Liver (tissue), 9 donors: Measurements from ENCODE around the gene SLC30A3. TPM values are rescaled to one million over a fixed set of nuclear protein-coding genes. Genes with fewer than 3 reads are reported as not detected.

Source experiments
- DNase-seq: peaks from one replicate; pipeline ENCODE4 v3.0.0-alpha.2; 2017; ENCODE audit warnings: low spot score
- H3K27ac ChIP-seq, 2 donors: one replicate each; pipeline ENCODE4 v1.7.0; 2013; ENCODE audit warnings: inconsistent platforms in 2 of 2, low read length in 2 of 2, control low read depth in 1 of 2, low read depth in 1 of 2, mild to moderate bottlenecking in 1 of 2
- H3K27me3 ChIP-seq, 4 donors: one replicate each; pipeline versions ENCODE4 v1.6.1 to v1.7.0; 2013; ENCODE audit warnings: low read length in 3 of 4, inconsistent platforms in 1 of 4, mild to moderate bottlenecking in 1 of 4, moderate library complexity in 1 of 4; ENCODE audit not compliant: control insufficient read depth in 4 of 4, insufficient read depth in 4 of 4
- H3K36me3 ChIP-seq, 4 donors: one replicate each; pipeline versions ENCODE4 v1.6.1 to v1.7.0; 2013; ENCODE audit warnings: low read length in 3 of 4, mild to moderate bottlenecking in 3 of 4, low read depth in 1 of 4, moderate library complexity in 1 of 4; ENCODE audit not compliant: control insufficient read depth in 4 of 4, insufficient read depth in 3 of 4
- H3K4me1 ChIP-seq, 4 donors: one replicate each; pipeline versions ENCODE4 v1.6.1 to v1.7.0; 2013; ENCODE audit warnings: low read length in 3 of 4, mild to moderate bottlenecking in 3 of 4, moderate library complexity in 1 of 4; ENCODE audit not compliant: control insufficient read depth in 4 of 4, insufficient read depth in 4 of 4
- H3K4me3 ChIP-seq, 3 donors: one replicate each; pipeline versions ENCODE4 v1.6.1 to v1.7.0; 2013; ENCODE audit warnings: low read length in 3 of 3, control low read depth in 1 of 3, low read depth in 1 of 3, mild to moderate bottlenecking in 1 of 3
- H3K9ac ChIP-seq, 2 donors: one replicate each; pipeline ENCODE4 v1.7.0; 2013; ENCODE audit warnings: low read length in 2 of 2, mild to moderate bottlenecking in 2 of 2, moderate library complexity in 2 of 2, control low read depth in 1 of 2, low read depth in 1 of 2
- H3K9me3 ChIP-seq, 4 donors: one replicate each; pipeline versions ENCODE4 v1.6.1 to v1.7.0; 2013; ENCODE audit warnings: low read length in 3 of 4; ENCODE audit not compliant: control insufficient read depth in 4 of 4
- EGR1 ChIP-seq, 2 donors: IDR thresholded peaks; 2 replicates each; pipeline ENCODE4 v1.6.1; 2016 to 2018; ENCODE audit warnings: antibody characterized with exemption in 2 of 2, low read depth in 2 of 2
- FOXA1 ChIP-seq: IDR thresholded peaks from 2 replicates; pipeline ENCODE4 v1.6.1; 2016; ENCODE audit warnings: antibody characterized with exemption
- FOXA2 ChIP-seq: IDR thresholded peaks from 2 replicates; pipeline ENCODE4 v1.6.1; 2016; ENCODE audit warnings: antibody characterized with exemption
- JUND ChIP-seq, 2 donors: IDR thresholded peaks; 2 replicates each; pipeline ENCODE4 v1.6.1; 2016; ENCODE audit warnings: antibody characterized with exemption in 2 of 2
- NR2F2 ChIP-seq: IDR thresholded peaks from 2 replicates; pipeline ENCODE4 v1.6.1; 2016; ENCODE audit warnings: antibody characterized with exemption
- RAD21 ChIP-seq, 2 donors: IDR thresholded peaks; 2 replicates each; pipeline ENCODE4 v1.6.1; 2016; ENCODE audit warnings: antibody characterized with exemption in 2 of 2, mild to moderate bottlenecking in 2 of 2
- REST ChIP-seq: IDR thresholded peaks from 2 replicates; pipeline ENCODE4 v1.6.1; 2016; ENCODE audit warnings: antibody characterized with exemption, mild to moderate bottlenecking
- RXRA ChIP-seq, 2 donors: IDR thresholded peaks; 2 replicates each; pipeline ENCODE4 v1.6.1; 2017 to 2018; ENCODE audit warnings: antibody characterized with exemption in 2 of 2, mild to moderate bottlenecking in 1 of 2
- ZBTB33 ChIP-seq: IDR thresholded peaks from 2 replicates; pipeline ENCODE4 v1.6.1; 2016; ENCODE audit warnings: antibody characterized with exemption
- WGBS: extraction: QIAGEN DNeasy Blood & Tissue Kit; methylation state at CpG from one replicate; pipeline ENCODE4 v1.1.7; 2013; 5-methylcytosine and 5-hydroxymethylcytosine counted together
- polyA plus RNA-seq, 2 donors: library from polyadenylated mRNA; stranded (reverse) in 1 of 2; unstranded in 1 of 2; fragments of 200-250 nt in 1 of 2; fragments of >200 nt in 1 of 2; fragmentation: Nextera tagmentation in 1 of 2; extraction: Ambion mirVana in 1 of 2; gene quantifications; one replicate each; pipeline versions ENCODE4 v1.2.1 to v1.2.3, GENCODE V29; 2013 to 2015
- total RNA-seq, 2 donors: library from RNA; depleted of rRNA; stranded (reverse); fragments of >200 nt; gene quantifications; one replicate each; pipeline ENCODE4 v1.2.3, GENCODE V29; 2014
- TF ChIP-seq, protein P1 (sequence below): IDR thresholded peaks from 2 replicates; pipeline ENCODE4 v1.6.1; 2016; ENCODE audit warnings: antibody characterized with exemption
- TF ChIP-seq, protein P2 (sequence below): IDR thresholded peaks from 2 replicates; pipeline ENCODE4 v1.6.1; 2016; ENCODE audit warnings: antibody characterized with exemption
- TF ChIP-seq, protein P3 (sequence below): fragments of 150-350 bp; IDR thresholded peaks from 2 replicates; pipeline ENCODE4 v1.5.1; 2017; ENCODE audit warnings: improper control_type of control experiment, low read depth, low read length; ENCODE audit not compliant: missing input control
- donor health status: healthy.
- donor health status: healthy.
- donor health status: healthy.
- donor health status: healthy.
- donor health status: healthy.

The SLC30A3 gene
- total and polyA plus RNA-seq, 4 donors, result 0.20 TPM; not detected in 3

GRCh38 chr2:27265536-27265870, 2.7 kb upstream of the SLC30A3 start (continued):
- TF ChIP-seq, protein P1, sequence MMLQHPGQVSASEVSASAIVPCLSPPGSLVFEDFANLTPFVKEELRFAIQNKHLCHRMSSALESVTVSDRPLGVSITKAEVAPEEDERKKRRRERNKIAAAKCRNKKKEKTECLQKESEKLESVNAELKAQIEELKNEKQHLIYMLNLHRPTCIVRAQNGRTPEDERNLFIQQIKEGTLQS, result no peak
- no peak for TF ChIP-seq RXRA (IDR thresholded peaks at IDR 0.05)
- TF ChIP-seq FOXA1, result no peak
- no peak for TF ChIP-seq FOXA2
- no peak for TF ChIP-seq ZBTB33

GRCh38 chr2:27264753-27265535, 2.1 kb upstream of the SLC30A3 start:
- peaks cover 10 to 35% (median 22%) of the 10 kb centered on the region in 4 donors for H3K4me1 ChIP-seq
- WGBS, result 7% methylated on average over 56 of the region's 56 CpGs
- peak; percentile 55 for DNase-seq
- H3K27me3 ChIP-seq, result peaks cover 0 to 18% (median 4%) of the 10 kb centered on the region in 4 donors
- H3K36me3 ChIP-seq, result no peaks in the 10 kb centered on the region
- H3K27ac ChIP-seq, result no peak overlapping the region
- H3K9ac ChIP-seq, result no peak overlapping the region
- no peaks in the 10 kb centered on the region for H3K9me3 ChIP-seq
- H3K4me3 ChIP-seq, result peak overlapping the region in 1 of 3 donors; percentile 25
- TF ChIP-seq, protein P1, result no peak
- TF ChIP-seq, protein P2, sequence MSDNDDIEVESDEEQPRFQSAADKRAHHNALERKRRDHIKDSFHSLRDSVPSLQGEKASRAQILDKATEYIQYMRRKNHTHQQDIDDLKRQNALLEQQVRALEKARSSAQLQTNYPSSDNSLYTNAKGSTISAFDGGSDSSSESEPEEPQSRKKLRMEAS, result no peak
- TF ChIP-seq NR2F2, result no peak
- TF ChIP-seq, protein P3, sequence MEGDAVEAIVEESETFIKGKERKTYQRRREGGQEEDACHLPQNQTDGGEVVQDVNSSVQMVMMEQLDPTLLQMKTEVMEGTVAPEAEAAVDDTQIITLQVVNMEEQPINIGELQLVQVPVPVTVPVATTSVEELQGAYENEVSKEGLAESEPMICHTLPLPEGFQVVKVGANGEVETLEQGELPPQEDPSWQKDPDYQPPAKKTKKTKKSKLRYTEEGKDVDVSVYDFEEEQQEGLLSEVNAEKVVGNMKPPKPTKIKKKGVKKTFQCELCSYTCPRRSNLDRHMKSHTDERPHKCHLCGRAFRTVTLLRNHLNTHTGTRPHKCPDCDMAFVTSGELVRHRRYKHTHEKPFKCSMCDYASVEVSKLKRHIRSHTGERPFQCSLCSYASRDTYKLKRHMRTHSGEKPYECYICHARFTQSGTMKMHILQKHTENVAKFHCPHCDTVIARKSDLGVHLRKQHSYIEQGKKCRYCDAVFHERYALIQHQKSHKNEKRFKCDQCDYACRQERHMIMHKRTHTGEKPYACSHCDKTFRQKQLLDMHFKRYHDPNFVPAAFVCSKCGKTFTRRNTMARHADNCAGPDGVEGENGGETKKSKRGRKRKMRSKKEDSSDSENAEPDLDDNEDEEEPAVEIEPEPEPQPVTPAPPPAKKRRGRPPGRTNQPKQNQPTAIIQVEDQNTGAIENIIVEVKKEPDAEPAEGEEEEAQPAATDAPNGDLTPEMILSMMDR, result peak; percentile 27
- no peak for TF ChIP-seq EGR1 (IDR thresholded peaks at IDR 0.05; ENCODE audit: low read depth in 2 of 2)
- no peak for TF ChIP-seq JUND (IDR thresholded peaks at IDR 0.05)
- peak in 1 of 2 donors; percentile 33 for TF ChIP-seq RAD21 (IDR thresholded peaks at IDR 0.05)
- TF ChIP-seq REST, result no peak
